ENCODE measurements around the gene SLC39A8.
"Not testable (repeated sequence)": the region's sequence is repeated elsewhere in the genome, so short reads cannot be mapped to it uniquely, and the experiment has no call there.

GRCh38 chr4:102243296-102243695 is 102.0 kb downstream of the SLC39A8 start:
- not testable (repeated sequence) for TF ChIP-seq CTCF, EP300 (IDR thresholded peaks at IDR 0.05)
